KMS-11 (cell line): ENCODE data around the gene ANKRD44.

Source experiments
- H2AFZ ChIP-seq: fragments of 200-600 bp; sonication (generic); 2 replicates; pipeline ENCODE4 v1.6.1; 2016; ENCODE audit warnings: antibody characterized with exemption, mixed run types, low read depth
- H3K27ac ChIP-seq: fragments of 200-600 bp; sonication (generic); 2 replicates; pipeline ENCODE4 v1.6.1; 2016; ENCODE audit warnings: mild to moderate bottlenecking, mixed run types
- H3K27me3 ChIP-seq: fragments of 200-600 bp; sonication (generic); 2 replicates; pipeline ENCODE4 v1.6.1; 2017; ENCODE audit warnings: mild to moderate bottlenecking, low read depth, mixed run types, moderate library complexity; ENCODE audit not compliant: insufficient read depth
- H3K36me3 ChIP-seq: fragments of 200-600 bp; sonication (generic); 2 replicates; pipeline ENCODE4 v1.6.1; 2017; ENCODE audit warnings: mild to moderate bottlenecking, mixed run types; ENCODE audit not compliant: insufficient read depth
- H3K4me1 ChIP-seq: fragments of 200-600 bp; sonication (generic); 2 replicates; pipeline ENCODE4 v1.6.1; 2016; ENCODE audit warnings: mild to moderate bottlenecking, low read depth, mixed run types; ENCODE audit not compliant: poor library complexity, severe bottlenecking
- H3K4me2 ChIP-seq: fragments of 200-600 bp; sonication (generic); 2 replicates; pipeline ENCODE4 v1.7.0; 2016; ENCODE audit warnings: mild to moderate bottlenecking, mixed run types
- H3K4me3 ChIP-seq: fragments of 200-600 bp; sonication (generic); IDR thresholded peaks from 2 replicates; pipeline ENCODE4 v1.6.1; 2017; ENCODE audit warnings: low read depth, low read length, mixed read lengths; ENCODE audit not compliant: insufficient read depth
- H3K79me2 ChIP-seq: fragments of 200-600 bp; sonication (generic); 2 replicates; pipeline ENCODE4 v1.6.1; 2016; ENCODE audit warnings: low read depth, mixed run types; ENCODE audit not compliant: insufficient read depth
- H3K9ac ChIP-seq: fragments of 200-600 bp; sonication (generic); 2 replicates; pipeline ENCODE4 v1.6.1; 2016; ENCODE audit warnings: mild to moderate bottlenecking, mixed run types
- H4K20me1 ChIP-seq: fragments of 200-600 bp; sonication (generic); 2 replicates; pipeline ENCODE4 v1.6.1; 2016; ENCODE audit warnings: mild to moderate bottlenecking, mixed run types; ENCODE audit not compliant: insufficient read depth
- TF ChIP-seq, protein P1 (sequence below): fragments of 200-600 bp; sonication (generic); conservative IDR thresholded peaks from 2 replicates; pipeline ENCODE4 v1.6.1; 2017; ENCODE audit warnings: low read depth, mild to moderate bottlenecking, antibody characterized with exemption, low read length, moderate library complexity, mixed read lengths

Gene ANKRD44

GRCh38 chr2:196988639-196989038, 321.9 kb downstream of the ANKRD44 start:
- H3K27me3 ChIP-seq = no peaks in the 10 kb centered on the region
- H3K4me3 ChIP-seq = peak overlapping the region; percentile 18
- H2AFZ ChIP-seq = peak overlapping the region; percentile 67
- no peaks in the 10 kb centered on the region for H3K79me2 ChIP-seq
- no peaks in the 10 kb centered on the region for H3K36me3 ChIP-seq
- no peaks in the 10 kb centered on the region for H4K20me1 ChIP-seq
- peaks cover 40% of the 10 kb centered on the region for H3K4me1 ChIP-seq
- peak overlapping the region; percentile 91 for H3K9ac ChIP-seq
- H3K27ac ChIP-seq = peak overlapping the region; percentile 98
- TF ChIP-seq, protein P1, sequence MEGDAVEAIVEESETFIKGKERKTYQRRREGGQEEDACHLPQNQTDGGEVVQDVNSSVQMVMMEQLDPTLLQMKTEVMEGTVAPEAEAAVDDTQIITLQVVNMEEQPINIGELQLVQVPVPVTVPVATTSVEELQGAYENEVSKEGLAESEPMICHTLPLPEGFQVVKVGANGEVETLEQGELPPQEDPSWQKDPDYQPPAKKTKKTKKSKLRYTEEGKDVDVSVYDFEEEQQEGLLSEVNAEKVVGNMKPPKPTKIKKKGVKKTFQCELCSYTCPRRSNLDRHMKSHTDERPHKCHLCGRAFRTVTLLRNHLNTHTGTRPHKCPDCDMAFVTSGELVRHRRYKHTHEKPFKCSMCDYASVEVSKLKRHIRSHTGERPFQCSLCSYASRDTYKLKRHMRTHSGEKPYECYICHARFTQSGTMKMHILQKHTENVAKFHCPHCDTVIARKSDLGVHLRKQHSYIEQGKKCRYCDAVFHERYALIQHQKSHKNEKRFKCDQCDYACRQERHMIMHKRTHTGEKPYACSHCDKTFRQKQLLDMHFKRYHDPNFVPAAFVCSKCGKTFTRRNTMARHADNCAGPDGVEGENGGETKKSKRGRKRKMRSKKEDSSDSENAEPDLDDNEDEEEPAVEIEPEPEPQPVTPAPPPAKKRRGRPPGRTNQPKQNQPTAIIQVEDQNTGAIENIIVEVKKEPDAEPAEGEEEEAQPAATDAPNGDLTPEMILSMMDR = no peak
- peak overlapping the region; percentile 94 for H3K4me2 ChIP-seq

- peak overlapping the region; percentile 91 for H3K9ac ChIP-seq
- no peaks in the 10 kb centered on the region for H3K27me3 ChIP-seq
- H3K4me3 ChIP-seq = peak overlapping the region; percentile 56
- no peaks in the 10 kb centered on the region for H4K20me1 ChIP-seq
- H3K4me1 ChIP-seq = peaks cover 40% of the 10 kb centered on the region
- TF ChIP-seq, protein P1 = no peak
- H3K36me3 ChIP-seq = no peaks in the 10 kb centered on the region
- H3K27ac ChIP-seq = peak overlapping the region; percentile 98
- H2AFZ ChIP-seq = peak overlapping the region; percentile 67
- peak overlapping the region; percentile 94 for H3K4me2 ChIP-seq
- no peaks in the 10 kb centered on the region for H3K79me2 ChIP-seq
These were observed 322.8 kb downstream of the ANKRD44 start for GRCh38 chr2:196987649-196988364.

DNA sequence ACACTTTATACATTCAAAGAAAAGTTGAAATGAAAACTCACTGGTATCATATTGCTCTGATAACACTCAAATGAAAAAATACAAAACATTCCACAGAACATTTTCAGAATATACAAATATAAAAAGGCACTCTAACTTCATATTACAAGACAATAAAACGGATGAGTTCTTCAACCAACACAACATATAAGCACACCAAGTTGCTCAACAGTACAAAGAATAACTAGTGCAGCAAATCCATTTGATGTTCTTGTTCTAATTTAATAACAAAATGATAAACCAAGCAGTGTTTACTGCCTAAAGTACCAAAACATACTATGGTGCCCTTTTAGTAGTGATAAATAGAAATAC, 323.3 kb downstream of the ANKRD44 start:
- Histone ChIP-seq H3K4me2 (peak overlapping the region; percentile 94), H3K9ac (peak overlapping the region; percentile 91), H3K27ac (peak overlapping the region; percentile 98), H3K36me3 (no peaks in the 10 kb centered on the region), H3K4me1 (peaks cover 40% of the 10 kb centered on the region), H4K20me1 (no peaks in the 10 kb centered on the region), H2AFZ (peak overlapping the region; percentile 67), H3K4me3 (no peak overlapping the region), H3K27me3 (no peaks in the 10 kb centered on the region), H3K79me2 (no peaks in the 10 kb centered on the region)
- TF ChIP-seq, protein P1 = no peak

GRCh38 chr2:196985511-196986183, 324.9 kb downstream of the ANKRD44 start:
- TF ChIP-seq, protein P1 = no peak

More at GRCh38 chr2:196985511-196986183, 324.9 kb downstream of the ANKRD44 start:
- H3K9ac ChIP-seq = no peak overlapping the region
- no peaks in the 10 kb centered on the region for H3K36me3 ChIP-seq
- peaks cover 40% of the 10 kb centered on the region for H3K4me1 ChIP-seq
- no peaks in the 10 kb centered on the region for H3K79me2 ChIP-seq
- H3K27ac ChIP-seq = no peak overlapping the region
- H3K27me3 ChIP-seq = no peaks in the 10 kb centered on the region
- no peak overlapping the region for H3K4me3 ChIP-seq
- no peak overlapping the region for H2AFZ ChIP-seq
- no peak overlapping the region for H3K4me2 ChIP-seq
- H4K20me1 ChIP-seq = no peaks in the 10 kb centered on the region
